Esophagus (tissue), 2 donors: ENCODE results near the gene AFF1. TPM values are rescaled to one million over a fixed set of nuclear protein-coding genes. Genes with fewer than 3 reads are reported as not detected.

ENCODE experiments used
- H3K27ac ChIP-seq, 2 donors: one replicate each; pipeline ENCODE4 v1.5.1; 2013; ENCODE audit warnings: low read depth in 2 of 2, mild to moderate bottlenecking in 2 of 2, inconsistent platforms in 1 of 2, low read length in 1 of 2, moderate library complexity in 1 of 2
- H3K27me3 ChIP-seq, 2 donors: one replicate each; pipeline ENCODE4 v1.6.1; 2013; ENCODE audit warnings: low read length in 2 of 2, control low read depth in 1 of 2, mild to moderate bottlenecking in 1 of 2; ENCODE audit not compliant: insufficient read depth in 2 of 2, control insufficient read depth in 1 of 2
- H3K36me3 ChIP-seq, 2 donors: one replicate each; pipeline ENCODE4 v1.6.1; 2013; ENCODE audit warnings: low read length in 1 of 2; ENCODE audit not compliant: control insufficient read depth in 2 of 2, insufficient read depth in 2 of 2
- H3K4me1 ChIP-seq, 2 donors: one replicate each; pipeline ENCODE4 v1.6.1; 2013; ENCODE audit warnings: low read length in 1 of 2; ENCODE audit not compliant: control insufficient read depth in 2 of 2, insufficient read depth in 2 of 2
- H3K4me3 ChIP-seq, 2 donors: one replicate each; pipeline ENCODE4 v1.5.1; 2013; ENCODE audit warnings: low read length in 2 of 2, mild to moderate bottlenecking in 2 of 2, low read depth in 1 of 2, moderate library complexity in 1 of 2
- H3K9me3 ChIP-seq, 2 donors: one replicate each; pipeline ENCODE4 v1.6.1; 2013; ENCODE audit warnings: mild to moderate bottlenecking in 2 of 2, low read depth in 1 of 2, low read length in 1 of 2, moderate library complexity in 1 of 2; ENCODE audit not compliant: control insufficient read depth in 2 of 2, insufficient read depth in 1 of 2
- WGBS, 2 donors: extraction: QIAGEN DNeasy Blood & Tissue Kit; methylation state at CpG; one replicate each; pipeline ENCODE4 v1.1.7; 2013; 5-methylcytosine and 5-hydroxymethylcytosine counted together
- polyA plus RNA-seq, 2 donors: library from polyadenylated mRNA; stranded (reverse); fragments of 200-250 nt; gene quantifications; one replicate each; pipeline ENCODE4 v1.2.3, GENCODE V29; 2013
- donor health status: healthy with polysubstance abuse.
- donor health status: Bipolar disorder and iron deficiency.

Gene AFF1
- polyA plus RNA-seq, 2 donors = 7.5 to 10.4 TPM

DNA sequence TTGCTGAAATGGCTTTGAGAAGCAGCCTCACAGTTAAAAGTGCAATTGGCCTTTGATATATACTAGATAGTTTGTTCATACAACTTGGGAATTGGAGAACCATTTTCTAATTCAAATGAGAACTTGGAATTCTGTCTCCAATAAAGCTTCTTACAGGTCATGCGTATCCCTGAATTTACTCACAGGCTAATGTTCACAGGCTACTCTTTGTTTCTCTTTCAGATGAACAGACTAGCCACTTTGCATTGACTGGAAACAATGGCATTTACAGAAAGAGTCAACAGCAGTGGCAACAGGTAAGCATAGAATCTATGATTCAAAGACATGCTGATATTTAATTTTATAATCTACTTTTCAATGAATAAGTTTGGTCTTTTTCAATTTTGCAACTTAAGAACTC is 13.5 kb downstream of the AFF1 start:
- peaks cover 0 to 2% of the 10 kb centered on the region in 2 donors for H3K4me1 ChIP-seq
- 55 to 61% methylated on average over 1 of the region's 1 CpG for WGBS, 2 donors
- H3K27me3 ChIP-seq = no peaks in the 10 kb centered on the region
- no peaks in the 10 kb centered on the region for H3K9me3 ChIP-seq
- no peaks in the 10 kb centered on the region for H3K36me3 ChIP-seq
- H3K4me3 ChIP-seq = no peak overlapping the region
- no peak overlapping the region for H3K27ac ChIP-seq

DNA sequence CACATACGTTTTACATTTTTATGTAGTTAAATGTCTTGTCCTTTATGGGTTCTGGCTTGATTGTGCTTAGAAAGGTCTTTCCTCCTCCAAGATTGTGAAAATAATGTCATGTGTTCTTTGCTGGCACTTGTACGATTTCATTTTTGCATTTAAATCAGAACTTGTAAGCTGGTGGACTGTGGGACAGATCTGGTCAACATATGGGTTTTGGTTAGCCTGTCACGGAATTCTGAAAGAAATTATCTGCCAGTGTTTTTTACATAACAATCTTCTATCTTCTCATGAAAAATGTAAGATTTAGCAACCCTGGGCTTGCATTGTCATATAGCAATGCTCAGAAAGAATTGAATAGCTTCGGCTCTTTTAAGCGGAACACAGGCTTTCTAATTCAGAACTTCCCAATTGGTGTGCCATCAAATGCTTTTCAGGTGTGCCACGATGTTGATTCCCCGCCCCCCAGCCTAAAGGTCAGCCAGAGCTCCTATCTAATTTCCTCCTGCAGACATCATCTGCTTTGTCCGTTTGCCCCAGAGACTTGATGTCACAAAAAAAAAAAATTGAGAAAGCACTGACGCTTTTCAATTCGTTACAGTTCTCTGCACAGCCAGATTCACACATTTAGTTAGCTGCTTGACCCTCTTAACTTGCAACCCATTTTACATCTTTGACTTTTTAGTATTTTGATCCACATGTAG is 16.2 kb downstream of the AFF1 start:
- H3K27ac ChIP-seq = no peak overlapping the region
- 72% methylated on average over 10 of the region's 10 CpGs for WGBS, 2 donors
- H3K36me3 ChIP-seq = no peaks in the 10 kb centered on the region
- H3K27me3 ChIP-seq = no peaks in the 10 kb centered on the region
- no peak overlapping the region for H3K4me3 ChIP-seq
- H3K9me3 ChIP-seq = no peaks in the 10 kb centered on the region
- peaks cover 0 to 2% of the 10 kb centered on the region in 2 donors for H3K4me1 ChIP-seq

GRCh38 chr4:86955888-86956451 is 21.2 kb downstream of the AFF1 start:
- Histone ChIP-seq H3K4me1 (no peaks in the 10 kb centered on the region), H3K36me3 (peaks cover 0 to 2% of the 10 kb centered on the region in 2 donors), H3K27ac (no peak overlapping the region), H3K9me3 (no peaks in the 10 kb centered on the region), H3K4me3 (no peak overlapping the region), H3K27me3 (no peaks in the 10 kb centered on the region)

GRCh38 chr4:86957215-86957614 is 22.4 kb downstream of the AFF1 start:
- Histone ChIP-seq H3K27ac (peak overlapping the region; percentile 21 to 54), H3K4me1 (no peaks in the 10 kb centered on the region), H3K9me3 (no peaks in the 10 kb centered on the region), H3K36me3 (peaks cover 0 to 2% of the 10 kb centered on the region in 2 donors), H3K27me3 (no peaks in the 10 kb centered on the region), H3K4me3 (no peak overlapping the region)
- WGBS, 2 donors = 93 to 100% methylated on average over 1 of the region's 1 CpG

GRCh38 chr4:86959588-86960500 is 25.0 kb downstream of the AFF1 start:
- Histone ChIP-seq H3K27ac (no peak overlapping the region), H3K4me1 (no peaks in the 10 kb centered on the region), H3K4me3 (no peak overlapping the region), H3K27me3 (no peaks in the 10 kb centered on the region), H3K9me3 (no peaks in the 10 kb centered on the region), H3K36me3 (peaks cover 0 to 2% of the 10 kb centered on the region in 2 donors)
- WGBS, 2 donors = 63 to 71% methylated on average over 11 of the region's 11 CpGs

DNA sequence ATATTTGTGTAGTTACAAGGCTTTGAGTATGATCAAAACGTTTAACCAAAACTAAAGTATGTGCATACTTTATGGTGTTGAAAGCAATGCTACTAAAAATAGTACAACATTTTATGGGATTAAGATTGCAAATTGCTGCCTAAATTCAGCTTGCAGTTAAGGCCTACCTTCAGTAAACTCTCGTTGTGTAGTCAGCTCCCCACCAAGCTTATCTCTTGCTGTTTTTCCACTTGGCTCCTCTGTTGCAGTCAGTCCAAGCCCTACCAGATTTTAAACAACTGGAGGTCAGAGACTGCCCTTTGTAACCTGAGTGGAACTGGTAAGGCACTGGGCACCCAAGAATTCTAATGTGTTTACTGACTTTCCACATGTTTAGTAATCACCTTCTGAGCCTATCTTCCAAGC is 25.7 kb downstream of the AFF1 start:
- H3K27me3 ChIP-seq = no peaks in the 10 kb centered on the region
- WGBS, 2 donors = 41 to 46% methylated on average over 2 of the region's 2 CpGs
- H3K4me1 ChIP-seq = no peaks in the 10 kb centered on the region
- no peaks in the 10 kb centered on the region for H3K9me3 ChIP-seq
- H3K4me3 ChIP-seq = no peak overlapping the region
- H3K36me3 ChIP-seq = peaks cover 0 to 2% of the 10 kb centered on the region in 2 donors
- H3K27ac ChIP-seq = peak overlapping the region in 1 of 2 donors; percentile 22

DNA sequence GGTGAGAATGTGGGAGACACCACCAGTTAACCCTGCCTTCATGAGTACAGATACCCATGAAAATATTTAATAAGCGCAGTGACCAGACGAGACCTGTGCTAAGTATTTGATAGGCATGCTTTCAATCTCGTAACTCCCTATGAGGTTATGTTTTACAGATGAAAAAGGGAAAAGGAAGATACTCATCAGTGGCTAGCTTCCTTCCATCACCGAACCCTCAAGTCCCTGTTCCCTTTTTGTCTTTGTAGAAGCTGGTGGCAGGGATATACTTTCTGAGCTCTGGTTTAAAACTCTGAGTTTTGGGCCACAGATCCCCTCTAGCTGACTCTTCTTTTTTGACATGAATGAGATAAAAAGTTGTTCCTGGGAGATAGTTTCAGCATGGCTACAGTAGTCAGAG is 26.3 kb downstream of the AFF1 start:
- Histone ChIP-seq H3K36me3 (peaks cover 0 to 2% of the 10 kb centered on the region in 2 donors), H3K27ac (peak overlapping the region in 1 of 2 donors; percentile 4), H3K27me3 (no peaks in the 10 kb centered on the region), H3K4me1 (no peaks in the 10 kb centered on the region), H3K9me3 (no peaks in the 10 kb centered on the region), H3K4me3 (no peak overlapping the region)
- 88 to 89% methylated on average over 4 of the region's 4 CpGs for WGBS, 2 donors

DNA sequence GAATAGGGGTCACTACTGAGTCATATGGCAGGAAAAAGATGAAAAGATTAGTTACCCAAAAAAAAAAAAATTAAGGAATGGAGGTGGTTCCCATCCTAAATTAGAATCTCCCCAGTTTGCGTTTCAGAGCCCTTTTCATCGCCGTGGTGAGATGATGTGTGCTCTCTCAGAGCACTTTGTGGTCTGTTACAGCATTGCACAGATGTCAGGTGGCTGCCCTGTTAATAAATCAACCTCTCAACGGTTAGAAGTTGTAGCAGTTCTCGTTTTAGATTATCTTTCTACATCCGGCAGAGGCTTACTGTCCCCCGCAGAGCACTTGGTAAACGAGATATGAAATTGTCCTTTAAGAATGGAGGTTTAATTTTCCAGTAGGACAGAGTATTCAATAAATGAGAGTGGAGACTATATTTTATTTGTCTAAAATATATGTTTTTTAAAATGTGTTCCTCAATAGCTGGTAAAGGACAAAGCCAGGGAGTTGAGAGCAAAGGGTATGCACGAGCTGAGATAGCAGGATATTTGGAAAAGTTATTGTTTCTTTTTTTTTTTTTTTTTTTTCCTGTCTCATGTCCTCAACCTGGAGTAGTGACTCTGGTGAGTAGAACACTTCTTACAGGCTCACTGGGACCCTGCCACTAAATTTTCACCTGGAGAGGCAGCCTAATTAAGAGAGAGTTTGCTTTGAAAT is 26.9 kb downstream of the AFF1 start:
- Histone ChIP-seq H3K4me1 (no peaks in the 10 kb centered on the region), H3K27ac (no peak overlapping the region), H3K36me3 (peaks cover 0 to 2% of the 10 kb centered on the region in 2 donors), H3K9me3 (no peaks in the 10 kb centered on the region), H3K4me3 (no peak overlapping the region), H3K27me3 (no peaks in the 10 kb centered on the region)
- 56 to 63% methylated on average over 9 of the region's 9 CpGs for WGBS, 2 donors

DNA sequence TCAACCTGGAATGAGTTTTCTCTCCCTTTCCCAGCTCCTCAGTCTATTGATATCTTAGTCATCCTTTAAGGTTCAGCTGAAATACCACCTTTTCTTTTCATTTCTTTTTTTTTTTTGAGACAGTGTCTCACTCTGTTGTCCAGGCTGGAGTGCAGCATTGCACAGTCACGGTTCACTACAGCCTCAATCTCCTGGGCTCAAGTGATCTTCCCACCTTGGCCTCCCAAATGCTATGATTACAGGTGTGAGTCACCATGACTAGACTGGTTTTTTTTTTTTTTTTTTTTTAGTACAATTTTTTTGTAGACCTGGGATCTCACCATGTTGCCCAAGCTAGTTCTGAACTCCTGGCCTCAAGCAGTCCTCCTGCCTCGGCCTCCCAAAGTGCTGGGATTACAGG is 28.9 kb downstream of the AFF1 start:
- H3K27ac ChIP-seq = no peak overlapping the region
- no peaks in the 10 kb centered on the region for H3K9me3 ChIP-seq
- H3K4me3 ChIP-seq = no peak overlapping the region
- H3K27me3 ChIP-seq = no peaks in the 10 kb centered on the region
- WGBS, 2 donors = 60 to 80% methylated on average over 2 of the region's 2 CpGs
- no peaks in the 10 kb centered on the region for H3K4me1 ChIP-seq
- peaks cover 0 to 2% of the 10 kb centered on the region in 2 donors for H3K36me3 ChIP-seq
